AML-193 (cell line): ENCODE results near the gene FAM98C.
A peak's percentile ranks its signal among the peaks of the same experiment; 100 is the strongest.
"Not testable (repeated sequence)": the region's sequence is repeated elsewhere in the genome, so short reads cannot be mapped to it uniquely, and the experiment has no call there.

ENCODE experiments used
- DNase-seq, 2 experiments: peaks; one replicate each; lab custom pipeline; 2025; lab: John Stamatoyannopoulos, UW

FAM98C gene

DNA sequence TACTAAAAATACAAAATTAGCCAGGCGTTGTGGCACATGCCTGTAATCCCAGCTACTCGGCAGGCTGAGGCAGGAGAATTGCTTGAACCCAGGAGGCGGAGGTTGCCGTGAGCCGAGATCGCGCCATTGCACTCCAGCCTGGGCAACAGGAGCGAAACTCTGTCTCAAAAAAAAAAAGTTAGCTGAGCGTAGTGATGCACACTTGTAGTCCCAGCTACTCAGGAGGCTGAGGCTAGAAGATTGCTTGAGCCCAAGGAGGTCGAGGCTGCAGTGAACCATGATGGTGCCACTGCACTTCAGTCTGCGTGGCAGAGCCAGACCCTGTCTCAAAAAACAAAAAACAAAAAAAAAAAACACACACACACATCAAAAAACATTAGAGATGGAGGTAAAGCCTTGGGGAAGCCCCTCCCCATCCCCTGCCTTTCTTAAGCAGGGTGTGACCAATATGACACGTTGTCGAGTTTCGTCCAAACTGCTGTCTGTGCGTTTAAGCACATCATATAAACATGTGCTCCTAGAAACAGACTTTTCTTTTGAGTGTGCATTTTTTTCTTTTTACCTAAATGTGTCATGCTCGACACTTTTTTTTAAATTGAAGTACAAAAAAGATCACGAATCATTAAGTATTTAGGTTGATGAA lies 24.3 kb downstream of the FAM98C start:
- DNase-seq, result not testable (repeated sequence)

DNA sequence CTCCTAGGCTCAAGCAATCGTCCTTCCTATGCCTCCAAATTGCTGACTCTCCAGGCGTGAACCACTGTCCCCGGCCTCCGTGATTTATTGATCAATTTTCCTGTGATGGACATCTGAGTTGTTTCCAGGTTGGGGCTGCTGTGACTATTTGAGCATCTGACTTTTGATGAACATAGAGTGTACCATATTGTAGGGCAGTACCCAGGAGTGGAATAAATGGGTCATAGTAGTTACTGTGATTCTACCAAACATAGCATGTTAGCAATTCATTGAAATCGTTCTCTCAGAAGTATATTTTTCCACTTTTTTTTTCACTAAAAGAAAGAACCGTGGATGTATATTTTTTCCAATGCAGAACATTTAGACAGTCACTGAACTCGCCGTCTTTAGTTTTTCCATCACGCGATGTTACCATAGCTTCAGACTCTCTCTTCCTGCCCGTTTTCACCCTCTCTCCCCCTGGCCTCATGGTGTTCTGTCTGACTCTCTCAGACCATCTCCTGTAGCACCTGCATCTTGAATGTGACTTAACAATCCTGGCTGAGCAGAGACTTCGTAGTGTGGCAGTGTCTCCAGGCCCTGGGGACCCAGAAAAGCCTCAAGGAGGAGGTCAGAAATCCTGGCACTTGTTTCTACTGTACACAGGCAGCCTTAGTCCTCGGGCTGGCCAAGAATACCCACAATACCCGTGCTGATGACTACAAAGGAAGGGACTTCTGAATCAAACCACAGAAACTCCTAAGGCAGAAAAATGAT lies 26.3 kb downstream of the FAM98C start:
- no peak for DNase-seq

DNA sequence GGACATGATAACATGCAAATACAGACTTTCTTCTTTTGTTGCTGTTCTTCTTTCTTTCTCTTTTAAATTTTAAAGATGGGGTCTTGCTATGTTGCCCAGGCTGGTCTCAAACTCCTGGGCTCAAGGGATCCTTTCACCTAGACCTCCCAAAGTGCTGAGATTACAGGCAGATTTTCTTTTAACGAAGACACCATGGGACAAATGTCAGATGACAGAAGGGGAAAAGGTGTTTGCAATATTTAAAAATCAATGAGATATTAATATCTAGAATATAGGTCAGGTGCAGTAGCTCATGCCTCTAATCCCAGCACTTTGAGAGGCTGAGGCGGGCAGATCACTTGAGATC lies 26.9 kb downstream of the FAM98C start:
- no peak for DNase-seq

DNA sequence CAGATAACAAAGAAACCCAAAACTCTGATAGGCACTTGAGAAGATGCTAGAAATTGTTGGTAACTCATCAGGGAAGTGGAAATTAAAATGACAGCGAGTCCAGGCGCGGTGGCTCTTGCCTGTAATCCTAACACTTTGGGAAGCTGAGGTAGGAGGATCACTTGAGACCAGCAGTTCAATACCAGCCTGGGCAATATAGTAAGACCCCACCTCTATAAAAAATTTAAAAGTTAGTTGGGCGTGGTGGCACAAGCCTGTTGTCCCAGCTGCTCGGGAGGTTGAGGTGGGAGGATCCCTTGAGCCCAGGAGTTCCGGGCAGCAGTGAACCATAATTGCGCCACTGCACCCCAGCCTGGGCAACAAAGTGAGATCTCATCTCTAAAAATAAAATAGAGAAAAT lies 28.0 kb downstream of the FAM98C start:
- DNase-seq, result no peak

DNA sequence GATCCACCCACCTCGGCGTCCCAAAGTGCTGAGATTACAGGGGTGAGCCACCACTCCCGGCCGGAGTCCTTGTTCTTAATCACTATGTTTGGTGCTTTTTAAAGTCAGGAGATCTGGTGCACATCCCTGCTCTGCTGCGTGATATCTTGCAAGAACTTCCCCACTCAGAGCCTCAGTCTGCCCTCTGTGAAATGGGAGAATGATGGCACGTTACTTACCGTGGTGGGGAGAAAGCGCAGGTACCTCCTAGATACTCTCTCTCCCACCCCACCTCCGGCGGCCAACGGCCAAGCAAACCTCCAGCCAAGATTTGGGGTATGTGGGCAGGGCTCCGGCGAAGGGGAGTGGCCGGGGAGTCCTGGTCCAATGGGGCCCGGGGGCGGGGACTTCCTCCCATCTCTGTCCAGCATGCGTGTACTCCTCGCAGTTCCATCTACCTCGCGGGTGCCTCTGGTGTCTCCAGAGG lies 30.4 kb downstream of the FAM98C start, which contains the start of gene RYR1:
Gene RYR1 (plus strand): TSS at position 424 of the 466 bp plus-strand sequence. CDS start 139 bp downstream, outside the sequence.
- no peak for DNase-seq

DNA sequence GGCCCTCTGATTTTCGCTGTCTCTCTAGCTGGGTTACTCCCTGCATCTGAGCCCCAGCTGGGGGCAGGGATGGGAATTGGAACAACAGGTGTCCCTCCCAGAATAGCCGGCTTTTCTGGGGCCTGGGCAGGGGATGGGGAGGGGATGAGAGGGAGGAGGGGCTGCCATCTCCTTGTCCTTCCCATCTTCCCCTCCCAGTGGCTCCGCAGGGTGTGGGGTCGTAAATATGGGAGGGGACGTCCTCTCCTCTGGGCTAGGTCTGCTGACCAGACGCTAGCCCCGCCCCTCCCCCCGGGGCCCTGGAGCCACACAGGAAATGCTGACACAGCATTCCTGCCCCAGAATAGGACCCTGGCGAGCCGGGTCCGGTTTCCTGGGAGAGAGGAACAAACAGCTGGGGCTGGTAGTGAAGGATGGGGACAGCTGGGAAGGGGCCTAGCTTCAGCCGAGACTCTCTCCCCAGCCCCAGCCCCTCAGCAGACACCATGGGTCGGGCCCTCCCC lies 31.7 kb downstream of the FAM98C start:
- DNase-seq, result no peak

DNA sequence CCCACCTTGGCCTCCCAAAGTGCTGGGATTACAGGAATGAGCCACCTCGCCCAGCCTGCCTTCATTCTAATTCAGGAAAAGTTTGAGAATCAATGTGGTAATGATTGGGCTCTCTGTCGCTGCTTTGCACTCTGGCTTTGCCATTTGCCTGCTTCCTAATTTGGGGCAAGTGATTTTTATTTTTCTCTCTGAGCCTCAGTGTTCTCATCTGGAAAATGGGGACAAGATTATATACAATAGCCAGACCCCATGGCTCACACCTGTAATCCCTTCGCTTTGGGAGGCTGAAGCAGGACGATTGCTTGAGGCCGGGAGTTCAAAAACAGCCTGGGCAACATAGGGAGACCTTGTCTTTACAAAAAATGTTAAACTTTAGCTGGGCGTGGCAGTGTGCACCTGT lies 34.4 kb downstream of the FAM98C start:
- no peak for DNase-seq

DNA sequence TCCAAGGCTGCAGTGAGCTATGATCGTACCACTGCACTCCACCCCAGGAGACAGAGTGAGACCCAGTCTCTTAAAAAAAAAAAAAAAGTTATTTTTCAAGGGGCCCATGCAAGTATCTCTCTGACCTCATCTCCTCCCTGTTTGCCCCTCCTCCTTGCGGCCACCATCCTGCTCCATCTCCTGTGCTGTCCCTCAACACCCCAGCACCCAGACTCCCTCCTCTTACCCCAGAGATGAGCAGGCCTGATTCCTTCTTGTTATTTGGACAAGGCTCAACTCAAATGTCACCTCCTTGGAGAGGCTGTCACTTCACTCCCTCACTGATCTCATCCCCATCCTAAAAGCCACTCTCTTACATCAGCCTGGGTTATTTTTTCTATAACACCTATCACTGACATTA lies 35.0 kb downstream of the FAM98C start:
- DNase-seq, result no peak

DNA sequence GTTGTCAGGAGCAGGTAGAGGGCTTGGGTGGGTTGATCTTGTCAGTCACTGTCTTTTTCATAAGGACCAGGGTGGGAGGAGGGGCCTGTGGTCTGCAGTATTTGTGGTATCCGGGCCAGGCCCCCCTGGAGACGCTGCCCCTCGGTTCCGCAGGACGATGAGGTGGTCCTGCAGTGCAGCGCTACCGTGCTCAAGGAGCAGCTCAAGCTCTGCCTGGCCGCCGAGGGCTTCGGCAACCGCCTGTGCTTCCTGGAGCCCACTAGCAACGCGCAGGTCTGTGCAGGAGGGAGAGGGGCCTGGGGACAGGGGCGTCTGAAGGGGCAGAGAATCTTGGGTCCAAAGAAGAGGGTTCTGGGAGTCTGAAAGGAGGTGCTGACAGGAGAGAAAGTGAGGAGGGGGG lies 37.7 kb downstream of the FAM98C start:
- DNase-seq, result no peak

DNA sequence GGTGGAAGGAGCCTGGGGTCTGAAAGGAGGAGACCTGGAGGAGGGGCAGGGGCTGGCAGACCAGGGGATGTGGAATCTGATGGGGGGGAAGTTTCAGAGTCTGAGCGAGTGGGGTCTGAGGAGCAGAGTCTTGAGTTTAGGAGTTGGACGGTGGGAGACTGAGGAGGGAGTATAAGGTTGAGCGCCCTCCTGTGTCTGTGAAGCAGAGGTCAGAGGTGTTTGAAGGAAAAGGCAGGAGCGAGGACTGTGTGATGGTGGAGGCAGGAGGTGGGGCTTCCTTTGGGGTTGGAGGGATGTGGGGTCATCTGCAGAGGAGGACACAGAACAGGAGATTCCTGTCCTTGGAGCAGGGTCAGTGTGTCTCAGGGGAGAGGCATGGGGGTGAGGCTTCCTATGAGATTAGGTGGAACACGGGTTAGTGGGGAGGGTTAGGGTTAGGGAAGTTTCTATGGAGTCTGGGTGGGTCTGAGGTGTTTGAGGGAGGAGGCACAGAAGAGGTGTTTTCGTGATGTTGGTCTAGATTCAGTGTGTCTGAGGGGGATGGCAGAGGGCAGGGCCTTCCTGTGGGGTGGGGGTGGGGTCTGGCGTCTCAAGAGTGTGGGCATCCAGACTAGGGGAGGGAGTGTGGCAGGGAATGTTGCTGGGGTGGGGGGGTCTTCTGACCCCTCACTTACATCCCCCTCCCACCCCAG lies 38.9 kb downstream of the FAM98C start:
- DNase-seq, result peak; percentile 8 to 25

DNA sequence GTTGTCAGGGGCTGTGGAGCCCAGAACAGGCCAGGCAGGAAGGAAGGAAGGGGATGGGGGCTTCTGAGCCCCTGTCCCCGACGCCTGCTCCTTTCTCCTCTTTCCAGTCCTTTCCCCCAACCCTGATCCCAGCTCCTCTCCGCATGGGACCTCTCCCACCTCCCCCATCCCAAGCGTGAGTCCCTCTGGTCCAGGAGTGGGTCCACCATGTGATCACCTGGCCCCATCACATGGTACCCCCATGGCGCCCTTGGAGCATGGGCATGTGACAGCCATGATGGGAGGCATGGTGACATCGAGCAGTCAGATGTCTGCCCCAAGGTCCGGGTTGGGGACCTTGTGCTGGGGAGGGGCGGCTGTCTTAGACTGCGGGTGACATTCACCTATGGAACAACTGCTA lies 39.8 kb downstream of the FAM98C start:
- no peak for DNase-seq

DNA sequence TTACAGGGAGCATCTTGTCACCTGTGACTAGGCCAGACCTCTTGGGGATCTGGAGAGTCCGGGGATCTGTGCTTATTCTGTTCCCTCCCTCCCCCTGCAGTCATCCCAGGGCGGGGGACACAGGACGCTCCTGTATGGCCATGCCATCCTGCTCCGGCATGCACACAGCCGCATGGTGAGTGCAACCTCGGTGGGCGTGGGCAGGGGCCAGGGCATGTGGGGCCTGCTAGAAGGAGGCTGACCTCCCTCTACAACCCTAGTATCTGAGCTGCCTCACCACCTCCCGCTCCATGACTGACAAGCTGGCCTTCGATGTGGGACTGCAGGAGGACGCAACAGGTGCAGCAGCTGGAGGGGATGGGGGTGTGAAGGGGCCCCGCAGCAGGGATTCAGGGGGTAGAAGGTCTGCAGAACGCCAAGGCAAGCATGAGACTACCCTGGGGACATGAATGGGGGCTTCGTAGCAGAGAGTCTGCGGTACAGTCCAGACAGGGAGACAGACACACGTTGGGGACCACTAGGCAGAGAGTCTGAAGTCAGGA lies 40.6 kb downstream of the FAM98C start:
- DNase-seq, result no peak

DNA sequence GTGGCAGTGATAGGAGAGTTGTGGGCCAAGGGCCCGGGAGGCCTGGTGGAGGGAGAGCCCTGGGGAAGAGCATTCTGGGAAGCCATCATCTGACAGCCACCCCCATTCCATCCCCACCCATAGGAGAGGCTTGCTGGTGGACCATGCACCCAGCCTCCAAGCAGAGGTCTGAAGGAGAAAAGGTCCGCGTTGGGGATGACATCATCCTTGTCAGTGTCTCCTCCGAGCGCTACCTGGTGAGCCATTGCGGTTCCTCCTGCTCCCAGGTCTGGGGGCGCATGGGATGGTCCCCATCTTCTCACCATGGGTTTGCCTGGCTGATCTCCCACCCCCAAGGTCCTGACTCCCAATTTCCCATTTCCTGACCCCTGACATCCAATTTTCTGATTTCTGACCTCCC lies 41.1 kb downstream of the FAM98C start:
- DNase-seq, result no peak

DNA sequence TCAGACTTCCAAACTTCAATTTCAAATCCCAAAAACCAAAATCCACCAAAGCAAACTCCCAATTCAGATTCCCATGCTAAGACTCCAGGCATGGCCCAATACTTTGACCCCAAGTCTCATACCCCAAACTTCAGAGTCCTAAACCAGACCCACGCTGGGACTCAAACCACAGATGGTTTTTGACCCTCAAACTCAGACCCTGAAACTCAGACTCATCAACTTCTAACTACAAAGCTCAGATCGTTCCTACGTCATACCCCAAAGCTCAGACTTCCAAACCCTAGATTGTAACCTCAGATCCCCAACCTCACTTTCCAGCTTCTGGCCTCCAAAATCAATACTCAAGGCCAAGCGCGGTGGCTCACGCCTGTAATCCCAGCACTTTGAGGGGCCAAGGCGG lies 42.5 kb downstream of the FAM98C start:
- no peak for DNase-seq

DNA sequence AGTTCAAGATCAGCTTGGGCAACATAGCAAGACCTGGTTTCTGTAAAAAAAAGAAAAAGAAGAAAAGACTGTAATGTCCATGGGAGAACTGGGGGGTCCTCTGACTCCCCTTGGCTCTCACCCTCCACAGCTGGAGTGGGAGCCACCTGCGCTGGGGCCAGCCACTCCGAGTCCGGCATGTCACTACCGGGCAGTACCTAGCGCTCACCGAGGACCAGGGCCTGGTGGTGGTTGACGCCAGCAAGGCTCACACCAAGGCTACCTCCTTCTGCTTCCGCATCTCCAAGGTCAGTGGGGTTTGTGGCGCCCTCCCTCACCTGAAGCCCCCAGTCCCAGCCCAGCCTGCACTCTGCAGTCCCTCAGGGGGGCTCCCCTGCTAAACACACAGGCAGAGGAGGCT lies 45.3 kb downstream of the FAM98C start:
- no peak for DNase-seq

DNA sequence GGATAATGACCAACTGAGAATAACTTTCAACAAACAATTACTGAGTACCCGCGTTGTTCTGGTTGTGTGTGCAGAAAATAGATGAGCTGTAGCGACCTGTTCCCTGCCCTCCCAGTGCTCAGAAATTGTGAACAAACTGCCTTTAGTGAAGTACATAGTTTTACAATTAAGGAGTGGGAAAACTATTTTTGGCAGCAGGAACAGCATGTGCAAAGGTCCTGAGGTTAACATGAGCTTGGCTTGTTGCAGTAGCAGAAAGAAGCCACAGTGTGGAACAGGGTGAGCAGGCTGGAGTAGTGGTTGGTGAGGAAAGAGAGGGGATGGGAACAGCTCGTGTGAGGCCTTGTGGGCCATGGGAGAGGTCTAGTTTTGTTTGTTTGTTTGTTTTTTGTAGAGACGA lies 46.6 kb downstream of the FAM98C start:
- no peak for DNase-seq

DNA sequence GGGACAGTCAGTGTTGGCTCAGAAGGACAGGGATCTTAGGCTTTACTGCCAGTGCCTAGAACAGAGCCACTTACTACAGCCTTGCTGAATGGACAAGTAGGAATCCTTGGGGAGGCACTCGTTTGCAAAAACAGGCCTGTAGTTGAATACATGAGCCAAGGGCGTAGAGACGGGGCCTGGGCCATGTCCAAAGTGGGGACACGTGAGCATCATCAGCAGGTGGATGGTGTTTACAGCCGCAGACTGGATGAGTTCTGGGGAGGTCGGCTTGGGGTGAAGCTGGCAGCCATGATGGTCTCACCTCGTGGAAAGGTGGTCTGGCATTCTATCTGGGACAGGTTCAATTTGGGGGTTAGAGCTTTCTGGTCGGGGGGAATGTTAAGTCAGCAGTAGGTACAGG lies 48.1 kb downstream of the FAM98C start:
- no peak for DNase-seq

DNA sequence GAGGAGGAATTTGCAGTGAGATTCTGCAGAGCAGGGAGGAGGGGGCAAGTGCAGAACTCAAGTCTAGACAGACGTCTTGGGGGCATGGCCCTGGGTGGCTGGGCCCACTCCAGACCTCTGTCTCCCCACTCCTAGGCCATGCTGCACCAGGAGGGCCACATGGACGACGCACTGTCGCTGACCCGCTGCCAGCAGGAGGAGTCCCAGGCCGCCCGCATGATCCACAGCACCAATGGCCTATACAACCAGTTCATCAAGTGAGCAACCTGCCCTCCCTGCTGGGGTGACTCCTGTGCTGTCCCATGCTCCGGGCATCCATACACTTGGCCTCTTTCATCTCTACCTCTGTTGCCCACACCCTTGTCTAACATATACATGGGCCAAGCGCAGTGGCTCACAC lies 48.7 kb downstream of the FAM98C start:
- no peak for DNase-seq

DNA sequence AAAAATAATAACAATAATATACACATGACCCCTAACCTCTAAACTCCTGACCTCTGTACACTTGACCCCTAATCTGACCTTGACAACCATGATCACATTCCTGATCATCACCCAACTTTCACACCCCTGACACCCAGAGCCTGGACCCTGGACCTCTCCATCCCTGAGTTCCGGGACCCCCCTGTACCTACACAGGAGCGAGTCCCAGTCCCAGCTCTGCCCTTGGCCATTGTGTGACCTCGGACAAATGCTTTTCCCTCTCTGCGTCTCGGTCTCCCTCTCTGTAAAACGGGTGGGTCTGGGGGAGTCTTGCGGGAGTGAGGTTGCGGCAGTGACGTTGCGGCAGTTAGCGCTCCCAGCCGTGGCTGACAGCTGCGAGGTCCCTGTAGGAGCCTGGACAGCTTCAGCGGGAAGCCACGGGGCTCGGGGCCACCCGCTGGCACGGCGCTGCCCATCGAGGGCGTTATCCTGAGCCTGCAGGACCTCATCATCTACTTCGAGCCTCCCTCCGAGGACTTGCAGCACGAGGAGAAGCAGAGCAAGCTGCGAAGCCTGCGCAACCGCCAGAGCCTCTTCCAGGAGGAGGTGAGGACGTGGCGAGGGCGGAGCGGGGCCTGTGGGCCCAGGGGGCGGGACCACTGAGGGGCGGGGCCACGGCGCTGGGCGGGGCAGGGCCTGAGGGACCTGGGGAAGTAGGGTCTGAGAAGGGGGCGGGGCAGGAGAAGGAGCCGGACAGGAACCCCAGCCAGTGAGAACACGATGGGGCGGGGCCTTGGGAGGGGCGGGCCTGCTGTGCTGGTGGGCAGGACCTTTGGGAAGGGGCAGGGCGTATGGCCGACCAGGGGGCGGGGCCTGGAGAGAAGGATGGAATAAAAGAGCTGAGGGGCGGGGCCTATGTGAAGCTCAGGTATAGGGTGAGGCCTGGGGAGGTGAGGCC lies 49.8 kb downstream of the FAM98C start:
- DNase-seq, result no peak

DNA sequence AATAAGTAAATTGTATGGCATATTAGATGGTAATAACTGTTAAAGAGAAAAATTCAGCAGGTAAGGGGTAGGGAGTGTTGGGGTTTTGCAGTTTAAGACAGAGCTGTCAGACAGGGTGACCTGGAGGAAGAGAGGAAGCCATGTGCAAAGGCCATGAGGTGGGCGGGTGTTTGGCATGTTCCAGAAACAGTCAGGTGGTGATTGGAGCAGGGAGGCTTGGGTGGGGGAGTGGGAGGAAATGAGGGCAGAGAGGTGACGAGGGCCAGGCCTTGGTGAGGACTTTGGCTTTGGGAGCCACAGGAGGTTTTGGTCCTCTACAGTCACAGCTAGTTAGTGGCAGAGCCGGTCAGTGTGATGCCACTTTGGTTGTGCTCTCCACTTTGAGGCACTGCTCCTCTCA lies 50.7 kb downstream of the FAM98C start:
- DNase-seq, result no peak

DNA sequence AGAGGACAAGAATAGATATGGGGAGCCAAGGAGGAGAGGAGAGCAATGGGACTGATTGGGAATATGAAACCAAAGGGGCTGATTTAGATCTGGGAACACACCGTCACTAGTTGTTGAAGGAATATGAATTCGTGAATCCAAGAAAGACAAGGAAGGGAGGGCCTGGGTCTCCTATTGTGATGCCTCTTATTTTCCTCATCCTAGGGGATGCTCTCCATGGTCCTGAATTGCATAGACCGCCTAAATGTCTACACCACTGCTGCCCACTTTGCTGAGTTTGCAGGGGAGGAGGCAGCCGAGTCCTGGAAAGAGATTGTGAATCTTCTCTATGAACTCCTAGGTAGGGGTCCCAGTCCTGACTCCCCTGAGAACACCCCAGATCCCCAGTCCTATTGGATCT lies 52.1 kb downstream of the FAM98C start:
- DNase-seq, result no peak

DNA sequence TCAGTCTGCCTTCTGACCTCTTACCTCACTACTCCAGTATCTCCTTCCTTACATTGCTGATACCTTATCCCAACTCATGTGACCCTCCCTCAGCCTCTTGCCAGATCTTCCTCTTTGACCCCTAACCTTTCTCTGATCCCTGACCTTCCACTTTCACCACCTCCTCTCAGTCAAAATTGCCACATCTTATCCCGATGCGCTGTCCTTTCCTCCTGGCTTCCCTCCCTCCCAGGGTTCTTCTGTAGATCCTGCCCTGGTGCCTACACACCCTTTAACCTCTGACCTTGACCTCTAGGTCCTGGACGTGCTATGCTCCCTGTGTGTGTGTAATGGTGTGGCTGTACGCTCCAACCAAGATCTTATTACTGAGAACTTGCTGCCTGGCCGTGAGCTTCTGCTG lies 54.3 kb downstream of the FAM98C start:
- DNase-seq, result no peak
